ENCODE data around the gene ANKRD52. TPM values are rescaled to one million over a fixed set of nuclear protein-coding genes. Genes with fewer than 3 reads are reported as not detected.

Gene ANKRD52
- total and polyA plus RNA-seq, 9 of the 15 experiments (the other 6 are each of a cell fraction or from before 2014, with no cell fraction given), result 0.52 to 46.8 (median 7.9) TPM

DNA sequence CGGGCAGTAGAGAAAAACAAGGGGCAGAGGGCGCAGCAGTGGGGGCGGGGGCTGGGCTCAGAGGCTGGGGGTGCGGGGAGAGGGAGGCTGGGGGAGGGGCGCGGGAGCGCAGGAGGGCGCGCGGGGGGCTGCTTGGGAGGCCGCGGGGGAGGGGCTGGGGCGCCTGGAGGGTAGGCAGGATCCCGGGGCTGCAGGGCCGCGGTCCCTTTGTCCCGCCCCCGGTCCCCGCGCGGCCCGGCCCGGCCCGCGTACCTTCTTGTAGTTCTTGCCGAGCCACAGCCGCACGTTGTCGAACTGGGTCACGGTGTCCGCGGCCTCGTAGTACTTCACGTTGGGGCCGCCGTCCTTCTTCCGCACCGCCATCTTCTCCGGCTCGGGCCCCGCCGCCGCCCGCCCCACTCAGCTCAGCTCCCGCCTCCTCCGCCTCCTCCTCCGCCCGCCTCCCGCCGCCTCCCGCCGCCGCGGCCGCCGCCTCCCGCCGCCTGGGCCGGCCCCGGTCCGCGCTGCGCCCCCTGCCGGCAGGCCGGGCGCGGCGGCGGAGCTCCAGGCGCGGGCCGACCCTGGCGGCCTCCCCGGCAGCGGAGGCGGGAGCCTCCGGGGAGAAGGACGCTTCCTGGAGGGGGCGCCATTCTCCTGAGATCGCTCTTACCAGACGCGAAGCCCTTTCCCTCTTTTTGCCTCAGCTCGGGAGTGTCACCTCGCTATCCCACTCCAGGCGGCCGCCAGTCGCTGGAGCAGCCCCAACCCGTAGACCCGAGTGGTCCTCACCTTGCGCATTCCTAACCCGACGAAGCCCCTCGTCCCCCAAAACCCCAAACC, 68.9 kb downstream of the ANKRD52 start, which contains the start of gene SMARCC2 (continued):
- TF ChIP-seq, protein P1, sequence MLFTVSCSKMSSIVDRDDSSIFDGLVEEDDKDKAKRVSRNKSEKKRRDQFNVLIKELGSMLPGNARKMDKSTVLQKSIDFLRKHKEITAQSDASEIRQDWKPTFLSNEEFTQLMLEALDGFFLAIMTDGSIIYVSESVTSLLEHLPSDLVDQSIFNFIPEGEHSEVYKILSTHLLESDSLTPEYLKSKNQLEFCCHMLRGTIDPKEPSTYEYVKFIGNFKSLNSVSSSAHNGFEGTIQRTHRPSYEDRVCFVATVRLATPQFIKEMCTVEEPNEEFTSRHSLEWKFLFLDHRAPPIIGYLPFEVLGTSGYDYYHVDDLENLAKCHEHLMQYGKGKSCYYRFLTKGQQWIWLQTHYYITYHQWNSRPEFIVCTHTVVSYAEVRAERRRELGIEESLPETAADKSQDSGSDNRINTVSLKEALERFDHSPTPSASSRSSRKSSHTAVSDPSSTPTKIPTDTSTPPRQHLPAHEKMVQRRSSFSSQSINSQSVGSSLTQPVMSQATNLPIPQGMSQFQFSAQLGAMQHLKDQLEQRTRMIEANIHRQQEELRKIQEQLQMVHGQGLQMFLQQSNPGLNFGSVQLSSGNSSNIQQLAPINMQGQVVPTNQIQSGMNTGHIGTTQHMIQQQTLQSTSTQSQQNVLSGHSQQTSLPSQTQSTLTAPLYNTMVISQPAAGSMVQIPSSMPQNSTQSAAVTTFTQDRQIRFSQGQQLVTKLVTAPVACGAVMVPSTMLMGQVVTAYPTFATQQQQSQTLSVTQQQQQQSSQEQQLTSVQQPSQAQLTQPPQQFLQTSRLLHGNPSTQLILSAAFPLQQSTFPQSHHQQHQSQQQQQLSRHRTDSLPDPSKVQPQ (CRISPR knock-in tag; IDR thresholded peaks at IDR 0.05; ENCODE audit: borderline replicate concordance), result no peak
- TF ChIP-seq, protein P2, sequence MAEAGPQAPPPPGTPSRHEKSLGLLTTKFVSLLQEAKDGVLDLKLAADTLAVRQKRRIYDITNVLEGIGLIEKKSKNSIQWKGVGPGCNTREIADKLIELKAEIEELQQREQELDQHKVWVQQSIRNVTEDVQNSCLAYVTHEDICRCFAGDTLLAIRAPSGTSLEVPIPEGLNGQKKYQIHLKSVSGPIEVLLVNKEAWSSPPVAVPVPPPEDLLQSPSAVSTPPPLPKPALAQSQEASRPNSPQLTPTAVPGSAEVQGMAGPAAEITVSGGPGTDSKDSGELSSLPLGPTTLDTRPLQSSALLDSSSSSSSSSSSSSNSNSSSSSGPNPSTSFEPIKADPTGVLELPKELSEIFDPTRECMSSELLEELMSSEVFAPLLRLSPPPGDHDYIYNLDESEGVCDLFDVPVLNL (CRISPR knock-in tag; IDR thresholded peaks at IDR 0.05; ENCODE audit: low read depth), result no peak
- TF ChIP-seq NFRKB (IDR thresholded peaks at IDR 0.05; ENCODE audit: low read depth), result no peak
- TF ChIP-seq FOXM1 (IDR thresholded peaks at IDR 0.05; ENCODE audit: low read depth), result no peak; the same call in 1 of the 2 replicates
- no peak; the same call in 1 of the 2 replicates for TF ChIP-seq FOXM1 (CRISPR knock-in tag; IDR thresholded peaks at IDR 0.05; ENCODE audit: low read depth)
- no peak; the same call in 1 of the 2 replicates for TF ChIP-seq ARID1B (IDR thresholded peaks at IDR 0.05)
- TF ChIP-seq FOXK1 (CRISPR knock-in tag; IDR thresholded peaks at IDR 0.05; ENCODE audit: borderline replicate concordance), result no peak
- TF ChIP-seq NEUROD1 (IDR thresholded peaks at IDR 0.05; ENCODE audit: borderline replicate concordance, low read depth, low read length, partially characterized antibody), result peak; percentile 37
- no peak for TF ChIP-seq ZC3H8 (IDR thresholded peaks at IDR 0.05)
- no peak for TF ChIP-seq ZNF57 (CRISPR knock-in tag; IDR thresholded peaks at IDR 0.05)
- TF ChIP-seq, protein P3, sequence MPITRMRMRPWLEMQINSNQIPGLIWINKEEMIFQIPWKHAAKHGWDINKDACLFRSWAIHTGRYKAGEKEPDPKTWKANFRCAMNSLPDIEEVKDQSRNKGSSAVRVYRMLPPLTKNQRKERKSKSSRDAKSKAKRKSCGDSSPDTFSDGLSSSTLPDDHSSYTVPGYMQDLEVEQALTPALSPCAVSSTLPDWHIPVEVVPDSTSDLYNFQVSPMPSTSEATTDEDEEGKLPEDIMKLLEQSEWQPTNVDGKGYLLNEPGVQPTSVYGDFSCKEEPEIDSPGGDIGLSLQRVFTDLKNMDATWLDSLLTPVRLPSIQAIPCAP (CRISPR knock-in tag; IDR thresholded peaks at IDR 0.05; ENCODE audit: borderline replicate concordance), result no peak
- TF ChIP-seq, protein P4, sequence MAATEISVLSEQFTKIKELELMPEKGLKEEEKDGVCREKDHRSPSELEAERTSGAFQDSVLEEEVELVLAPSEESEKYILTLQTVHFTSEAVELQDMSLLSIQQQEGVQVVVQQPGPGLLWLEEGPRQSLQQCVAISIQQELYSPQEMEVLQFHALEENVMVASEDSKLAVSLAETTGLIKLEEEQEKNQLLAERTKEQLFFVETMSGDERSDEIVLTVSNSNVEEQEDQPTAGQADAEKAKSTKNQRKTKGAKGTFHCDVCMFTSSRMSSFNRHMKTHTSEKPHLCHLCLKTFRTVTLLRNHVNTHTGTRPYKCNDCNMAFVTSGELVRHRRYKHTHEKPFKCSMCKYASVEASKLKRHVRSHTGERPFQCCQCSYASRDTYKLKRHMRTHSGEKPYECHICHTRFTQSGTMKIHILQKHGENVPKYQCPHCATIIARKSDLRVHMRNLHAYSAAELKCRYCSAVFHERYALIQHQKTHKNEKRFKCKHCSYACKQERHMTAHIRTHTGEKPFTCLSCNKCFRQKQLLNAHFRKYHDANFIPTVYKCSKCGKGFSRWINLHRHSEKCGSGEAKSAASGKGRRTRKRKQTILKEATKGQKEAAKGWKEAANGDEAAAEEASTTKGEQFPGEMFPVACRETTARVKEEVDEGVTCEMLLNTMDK (IDR thresholded peaks at IDR 0.05; ENCODE audit: borderline replicate concordance, insufficient read depth, low read depth, low read length, poor library complexity, severe bottlenecking), result peak; percentile 92
- no peak for TF ChIP-seq RFX7 (CRISPR knock-in tag; IDR thresholded peaks at IDR 0.05)
- TF ChIP-seq PTRF (tag; IDR thresholded peaks at IDR 0.05), result no peak
- no peak for TF ChIP-seq RBBP5 (IDR thresholded peaks at IDR 0.05; ENCODE audit: borderline replicate concordance, insufficient read depth, low read length, poor library complexity, severe bottlenecking)
- no peak for TF ChIP-seq ZNF124 (CRISPR knock-in tag; IDR thresholded peaks at IDR 0.05)
- TF ChIP-seq RAD51 (IDR thresholded peaks at IDR 0.05; ENCODE audit: borderline replicate concordance, low read depth), result no peak
- TF ChIP-seq, protein P5, sequence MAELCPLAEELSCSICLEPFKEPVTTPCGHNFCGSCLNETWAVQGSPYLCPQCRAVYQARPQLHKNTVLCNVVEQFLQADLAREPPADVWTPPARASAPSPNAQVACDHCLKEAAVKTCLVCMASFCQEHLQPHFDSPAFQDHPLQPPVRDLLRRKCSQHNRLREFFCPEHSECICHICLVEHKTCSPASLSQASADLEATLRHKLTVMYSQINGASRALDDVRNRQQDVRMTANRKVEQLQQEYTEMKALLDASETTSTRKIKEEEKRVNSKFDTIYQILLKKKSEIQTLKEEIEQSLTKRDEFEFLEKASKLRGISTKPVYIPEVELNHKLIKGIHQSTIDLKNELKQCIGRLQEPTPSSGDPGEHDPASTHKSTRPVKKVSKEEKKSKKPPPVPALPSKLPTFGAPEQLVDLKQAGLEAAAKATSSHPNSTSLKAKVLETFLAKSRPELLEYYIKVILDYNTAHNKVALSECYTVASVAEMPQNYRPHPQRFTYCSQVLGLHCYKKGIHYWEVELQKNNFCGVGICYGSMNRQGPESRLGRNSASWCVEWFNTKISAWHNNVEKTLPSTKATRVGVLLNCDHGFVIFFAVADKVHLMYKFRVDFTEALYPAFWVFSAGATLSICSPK (IDR thresholded peaks at IDR 0.05; ENCODE audit: borderline replicate concordance), result no peak; the same call in 1 of the 2 replicates
- no peak for TF ChIP-seq MBD2 (IDR thresholded peaks at IDR 0.05; ENCODE audit: borderline replicate concordance, low read depth)

Measured in K562 (cell line).